Measurements from ENCODE around the gene MXRA7.
"Not testable (repeated sequence)": the region's sequence is repeated elsewhere in the genome, so short reads cannot be mapped to it uniquely, and the experiment has no call there.

The MXRA7 gene

GRCh38 chr17:76715496-76715830 lies 4.7 kb upstream of the MXRA7 start:
- no peak for DNase-seq

- DNase-seq, result peak; percentile 73 to 88
These were observed 4.2 kb upstream of the MXRA7 start for GRCh38 chr17:76714822-76715495.

GRCh38 chr17:76714336-76714735 lies 3.6 kb upstream of the MXRA7 start:
- no peak for DNase-seq

- DNase-seq, result no peak
These were observed 3.0 kb upstream of the MXRA7 start for GRCh38 chr17:76713765-76714164.

GRCh38 chr17:76712321-76712720 lies 1.6 kb upstream of the MXRA7 start:
- DNase-seq, result not testable (repeated sequence)

- DNase-seq, result not testable (repeated sequence)
These were observed 558 bp downstream of the MXRA7 start for GRCh38 chr17:76709951-76710862.

- no peak for DNase-seq
These were observed 1.5 kb downstream of the MXRA7 start for GRCh38 chr17:76709077-76709950.

- DNase-seq, result no peak
These were observed 2.6 kb downstream of the MXRA7 start for GRCh38 chr17:76707985-76708807.

GRCh38 chr17:76706817-76707216 lies 3.9 kb downstream of the MXRA7 start:
- DNase-seq, result no peak

- DNase-seq, result no peak
These were observed 6.0 kb downstream of the MXRA7 start for GRCh38 chr17:76704805-76705204.

- no peak for DNase-seq
These were observed 7.7 kb downstream of the MXRA7 start for GRCh38 chr17:76702941-76703637.

- DNase-seq, result no peak
These were observed 8.7 kb downstream of the MXRA7 start for GRCh38 chr17:76702076-76702475.

GRCh38 chr17:76701471-76701967 lies 9.2 kb downstream of the MXRA7 start:
- DNase-seq, result no peak

- no peak for DNase-seq
These were observed 9.9 kb downstream of the MXRA7 start for GRCh38 chr17:76700617-76701470.

- no peak for DNase-seq
These were observed 10.5 kb downstream of the MXRA7 start for GRCh38 chr17:76700270-76700616.

GRCh38 chr17:76698466-76698977 lies 12.2 kb downstream of the MXRA7 start:
- not testable (repeated sequence) for DNase-seq

- DNase-seq, result no peak
These were observed 12.9 kb downstream of the MXRA7 start for GRCh38 chr17:76697702-76698465.

- DNase-seq, result no peak
These were observed 13.7 kb downstream of the MXRA7 start for GRCh38 chr17:76696763-76697701.

Measured in activated CD4-positive, alpha-beta T cell treated with anti-CD3 and anti-CD28 coated beads for 4 hours (primary cell).